Left lung (tissue), 10 donors: ENCODE results near the gene IGDCC3. TPM values are rescaled to one million over a fixed set of nuclear protein-coding genes. Genes with fewer than 3 reads are reported as not detected.

Experiments used
- ATAC-seq: fragments of 200-7000 bp; cut with Tn5 transposase; one replicate; pipeline ENCODE4 v1.9.1; 2020; ENCODE audit warnings: moderate library complexity
- DNase-seq, 4 donors: peaks; one replicate each; pipeline ENCODE4 v3.0.0-alpha.2; 2013 to 2020
- H3K27ac ChIP-seq, 2 donors: fragments of 200-600 bp; sonication (generic) in 1 of 2; one replicate each; pipeline versions ENCODE4 v1.5.0 to v1.8.0; 2020 to 2021
- H3K27me3 ChIP-seq, 2 donors: fragments of 200-600 bp; sonication (generic) in 1 of 2; one replicate each; pipeline versions ENCODE4 v1.5.0 to v1.8.0; 2020 to 2021
- H3K36me3 ChIP-seq, 2 donors: fragments of 200-600 bp; sonication (generic) in 1 of 2; one replicate each; pipeline versions ENCODE4 v1.5.0 to v1.8.0; 2020 to 2021
- H3K4me1 ChIP-seq, 2 donors: fragments of 200-600 bp; one replicate each; pipeline ENCODE4 v1.8.0; 2021
- H3K4me3 ChIP-seq, 2 donors: fragments of 200-600 bp; sonication (generic) in 1 of 2; one replicate each; pipeline versions ENCODE4 v1.5.0 to v1.8.0; 2020 to 2021; ENCODE audit warnings: mild to moderate bottlenecking in 1 of 2
- H3K9me3 ChIP-seq, 2 donors: fragments of 200-600 bp; sonication (generic) in 1 of 2; one replicate each; pipeline versions ENCODE4 v1.5.0 to v1.8.0; 2020 to 2021
- CTCF ChIP-seq, 2 donors: fragments of 200-600 bp; sonication (generic) in 1 of 2; IDR thresholded peaks; one replicate each; pipeline versions ENCODE4 v1.5.0 to v1.8.0; 2021; ENCODE audit warnings: antibody characterized with exemption in 2 of 2
- intact Hi-C, 2 donors: fragments of 100-400 bp; cut with DNase I; formaldehyde crosslinking; loops; one replicate each; pipeline versions ENCODE4 v1.11.2 to v1.14.2; 2022
- polyA plus RNA-seq, 6 donors: library from polyadenylated mRNA; unstranded; fragments of 120-200 nt; gene quantifications; one replicate each; pipeline ENCODE4 v1.2.1, GENCODE V29; 2013; ENCODE audit not compliant: insufficient read length in 6 of 6
- total RNA-seq, 2 donors: library from RNA; stranded (reverse); fragmentation: NEBNext Ultra II Directional; extraction: Animal tissue kit (Norgen Biotek cat#: 25700); gene quantifications; one replicate each; pipeline ENCODE4 v1.2.1, GENCODE V29; 2021
- donor health status: DM: no; HTN: yes; CAD: no.
- donor health status: DM: no; HTN: no; CAD: no.

The IGDCC3 gene
- total and polyA plus RNA-seq, 8 donors = 0.20 to 12.8 (median 11.5) TPM; not detected in 1

GRCh38 chr15:65343374-65343981, 34.3 kb downstream of the IGDCC3 start:
- H3K9me3 ChIP-seq = no peaks in the 10 kb centered on the region
- no peaks in the 10 kb centered on the region for H3K36me3 ChIP-seq
- peak in 1 of 4 donors; percentile 10 for DNase-seq
- no peak overlapping the region for H3K27ac ChIP-seq
- H3K27me3 ChIP-seq = peaks cover 0 to 4% of the 10 kb centered on the region in 2 donors
- ATAC-seq = no peak
- no peaks in the 10 kb centered on the region for H3K4me1 ChIP-seq
- TF ChIP-seq CTCF (IDR thresholded peaks at IDR 0.05) = no peak
- intact Hi-C loops = no loop called here
- H3K4me3 ChIP-seq = no peak overlapping the region

- DNase-seq (peak in 1 of 4 donors; percentile 4), ATAC-seq (no peak)
- no peaks in the 10 kb centered on the region for H3K36me3 ChIP-seq
- H3K4me3 ChIP-seq = no peak overlapping the region
- no peak for TF ChIP-seq CTCF (IDR thresholded peaks at IDR 0.05)
- H3K9me3 ChIP-seq = no peaks in the 10 kb centered on the region
- intact Hi-C loops = no loop called here
- H3K4me1 ChIP-seq = no peaks in the 10 kb centered on the region
- no peak overlapping the region for H3K27ac ChIP-seq
- H3K27me3 ChIP-seq = peaks cover 0 to 4% of the 10 kb centered on the region in 2 donors
Measured at GRCh38 chr15:65342493-65342892, 35.3 kb downstream of the IGDCC3 start.

GRCh38 chr15:65339920-65340319, 37.9 kb downstream of the IGDCC3 start:
- DNase-seq (peak in 2 of 4 donors; percentile 13 to 15), ATAC-seq (no peak)
- H3K27ac ChIP-seq = no peak overlapping the region
- peaks cover 0 to 14% of the 10 kb centered on the region in 2 donors for H3K27me3 ChIP-seq
- H3K4me3 ChIP-seq = no peak overlapping the region
- H3K36me3 ChIP-seq = no peaks in the 10 kb centered on the region
- H3K9me3 ChIP-seq = no peaks in the 10 kb centered on the region
- TF ChIP-seq CTCF (IDR thresholded peaks at IDR 0.05) = no peak
- H3K4me1 ChIP-seq = no peaks in the 10 kb centered on the region
- intact Hi-C loops = no loop called here

- Histone ChIP-seq H3K27ac (no peak overlapping the region), H3K27me3 (peaks cover 0 to 14% of the 10 kb centered on the region in 2 donors), H3K4me1 (no peaks in the 10 kb centered on the region), H3K4me3 (no peak overlapping the region), H3K36me3 (no peaks in the 10 kb centered on the region), H3K9me3 (no peaks in the 10 kb centered on the region)
- DNase-seq (peak in 1 of 4 donors; percentile 6), ATAC-seq (no peak)
- intact Hi-C loops = no loop called here
- TF ChIP-seq CTCF (IDR thresholded peaks at IDR 0.05) = no peak
Measured at GRCh38 chr15:65339416-65339815, 38.4 kb downstream of the IGDCC3 start.

- Histone ChIP-seq H3K4me3 (no peak overlapping the region), H3K9me3 (no peaks in the 10 kb centered on the region), H3K27ac (no peak overlapping the region), H3K27me3 (peaks cover 0 to 14% of the 10 kb centered on the region in 2 donors), H3K36me3 (no peaks in the 10 kb centered on the region), H3K4me1 (no peaks in the 10 kb centered on the region)
- TF ChIP-seq CTCF (IDR thresholded peaks at IDR 0.05) = no peak
- intact Hi-C loops = no loop called here
- DNase-seq = peak in 1 of 4 donors; percentile 6
- no peak for ATAC-seq
Measured at GRCh38 chr15:65338823-65339222, 39.0 kb downstream of the IGDCC3 start.
